Measurements from ENCODE around the gene NSUN5.

NSUN5 gene

DNA sequence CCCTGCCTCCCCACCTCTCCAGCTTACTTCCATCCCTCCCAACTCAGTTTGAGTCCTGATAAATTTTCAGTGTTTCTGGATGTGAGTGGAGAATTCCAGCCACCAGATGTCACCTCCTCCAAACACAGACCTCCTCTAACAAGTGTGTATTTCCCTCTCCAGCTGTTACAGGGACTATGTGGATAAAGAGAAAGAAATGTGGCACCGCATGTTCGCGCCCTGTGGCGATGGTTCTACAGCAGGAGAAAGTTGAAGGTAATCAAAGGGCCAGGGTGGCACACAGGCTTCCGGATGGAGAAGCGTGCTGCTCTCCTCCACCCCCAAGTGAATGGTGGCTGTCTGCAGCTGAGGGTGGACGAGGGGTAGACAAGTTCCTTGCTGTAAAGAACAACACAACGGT, 34.0 kb upstream of the NSUN5 start:
- peak overlapping the region in 1 of 2 donors; percentile 21 for H3K4me3 ChIP-seq (replicated peaks in 1 of 2; ENCODE audit: low read depth in 2 of 2, low read length in 2 of 2)

DNA sequence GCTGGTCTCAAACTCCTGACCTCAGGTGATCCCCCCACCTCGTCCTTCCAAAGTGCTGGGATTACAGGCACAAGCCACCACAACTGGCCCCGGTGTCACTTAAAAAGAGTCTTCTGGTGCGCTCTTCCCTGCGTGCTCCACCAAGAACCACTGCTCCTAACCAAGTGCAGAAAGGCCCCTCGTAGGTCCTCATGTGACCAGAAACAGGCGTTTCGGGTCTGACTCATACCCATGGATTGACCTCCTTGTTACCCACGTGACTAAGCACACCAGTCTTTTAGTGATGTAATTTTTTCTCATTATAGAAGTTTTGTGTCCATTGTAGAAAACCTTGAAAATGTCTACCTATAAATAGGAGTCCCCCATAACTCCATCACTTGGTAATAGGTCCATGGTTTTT, 33.3 kb upstream of the NSUN5 start:
- no peak for TF ChIP-seq CTCF (IDR thresholded peaks at IDR 0.05; ENCODE audit: low read depth, low read length)
- peak; percentile 74 to 82 for DNase-seq (ENCODE audit: low read depth in 2 of 2)
- no peak overlapping the region for H3K4me3 ChIP-seq (replicated peaks in 1 of 2; ENCODE audit: low read depth in 2 of 2, low read length in 2 of 2)

More for the DNA sequence above, 34.0 kb upstream of the NSUN5 start:
- peak; percentile 68 to 73 for DNase-seq (ENCODE audit: low read depth in 2 of 2)
- TF ChIP-seq CTCF (IDR thresholded peaks at IDR 0.05; ENCODE audit: low read depth, low read length): peak; percentile 60

DNA sequence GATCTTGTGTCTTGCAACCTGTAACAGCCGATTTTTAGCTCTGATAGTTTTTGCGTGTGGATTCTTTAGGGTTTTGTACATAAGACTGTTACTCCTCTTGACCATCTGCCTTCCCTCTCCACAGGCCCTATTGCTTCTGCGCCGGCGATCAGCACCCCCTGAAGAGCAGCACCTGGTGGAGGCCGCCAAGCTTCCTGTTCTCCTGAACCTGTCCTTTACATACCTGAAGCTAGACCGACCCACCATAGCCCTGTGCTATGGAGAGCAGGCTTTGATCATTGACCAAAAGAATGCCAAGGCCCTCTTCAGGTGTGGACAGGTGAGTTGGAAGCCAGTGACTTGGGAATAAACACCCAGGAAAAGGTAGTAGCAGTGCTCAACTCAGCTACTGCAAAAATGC, 31.9 kb upstream of the NSUN5 start:
- H3K4me3 ChIP-seq (replicated peaks in 1 of 2; ENCODE audit: low read depth in 2 of 2, low read length in 2 of 2): no peak overlapping the region
- no peak for DNase-seq (ENCODE audit: low read depth in 2 of 2)
- no peak for TF ChIP-seq CTCF (IDR thresholded peaks at IDR 0.05; ENCODE audit: low read depth, low read length)

- H3K4me3 ChIP-seq (replicated peaks in 1 of 2; ENCODE audit: low read depth in 2 of 2, low read length in 2 of 2): no peak overlapping the region
- peak; percentile 49 to 86 for DNase-seq (ENCODE audit: low read depth in 2 of 2)
- TF ChIP-seq CTCF (IDR thresholded peaks at IDR 0.05; ENCODE audit: low read depth, low read length): no peak
These were observed 29.7 kb upstream of the NSUN5 start for GRCh38 chr7:73338321-73338720.

- no peak for TF ChIP-seq CTCF (IDR thresholded peaks at IDR 0.05; ENCODE audit: low read depth, low read length)
- no peak overlapping the region for H3K4me3 ChIP-seq (replicated peaks in 1 of 2; ENCODE audit: low read depth in 2 of 2, low read length in 2 of 2)
- no peak for DNase-seq (ENCODE audit: low read depth in 2 of 2)
These were observed 23.8 kb upstream of the NSUN5 start for GRCh38 chr7:73332447-73332846.

DNA sequence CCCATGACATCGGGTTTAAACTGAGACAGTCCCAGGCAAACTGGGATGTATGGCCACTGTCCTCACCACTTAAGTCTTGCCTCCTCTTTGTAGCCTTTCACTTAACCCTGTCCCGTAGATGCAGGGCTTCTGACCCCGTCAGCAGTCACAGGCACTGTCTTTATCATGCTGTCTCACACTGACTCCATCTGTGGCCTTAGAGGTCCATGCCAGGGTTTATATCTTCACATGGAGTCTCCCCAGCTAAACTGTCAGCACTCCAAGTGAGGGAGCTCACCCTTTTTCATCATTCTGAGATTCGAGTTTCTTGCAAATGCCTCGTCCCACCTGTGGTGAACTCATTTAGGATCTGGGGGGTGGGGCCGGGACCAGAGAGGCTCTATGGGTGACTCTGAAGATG, 22.1 kb upstream of the NSUN5 start:
- no peak for TF ChIP-seq CTCF (IDR thresholded peaks at IDR 0.05; ENCODE audit: low read depth, low read length)
- no peak for DNase-seq (ENCODE audit: low read depth in 2 of 2)
- H3K4me3 ChIP-seq (replicated peaks in 1 of 2; ENCODE audit: low read depth in 2 of 2, low read length in 2 of 2): no peak overlapping the region

- no peak for TF ChIP-seq CTCF (IDR thresholded peaks at IDR 0.05; ENCODE audit: low read depth, low read length)
- no peak overlapping the region for H3K4me3 ChIP-seq (replicated peaks in 1 of 2; ENCODE audit: low read depth in 2 of 2, low read length in 2 of 2)
- peak; percentile 36 to 49 for DNase-seq (ENCODE audit: low read depth in 2 of 2)
These were observed 21.4 kb upstream of the NSUN5 start for GRCh38 chr7:73329861-73330581.

All from cardiac fibroblast (primary cell).